Measurements from ENCODE around the gene FSHR.

GRCh38 chr2:49162151-49162550 lies 7.8 kb upstream of the FSHR start:
- TF ChIP-seq CTCF (conservative IDR thresholded peaks at IDR 0.05; ENCODE audit: low read depth, low read length) (no peak), EZH2 (IDR thresholded peaks at IDR 0.05; ENCODE audit: borderline replicate concordance, low read depth, low read length, poor library complexity, severe bottlenecking) (no peak)

All from A673 (cell line).